Measurements from ENCODE around the gene CYP27A1.

DNA sequence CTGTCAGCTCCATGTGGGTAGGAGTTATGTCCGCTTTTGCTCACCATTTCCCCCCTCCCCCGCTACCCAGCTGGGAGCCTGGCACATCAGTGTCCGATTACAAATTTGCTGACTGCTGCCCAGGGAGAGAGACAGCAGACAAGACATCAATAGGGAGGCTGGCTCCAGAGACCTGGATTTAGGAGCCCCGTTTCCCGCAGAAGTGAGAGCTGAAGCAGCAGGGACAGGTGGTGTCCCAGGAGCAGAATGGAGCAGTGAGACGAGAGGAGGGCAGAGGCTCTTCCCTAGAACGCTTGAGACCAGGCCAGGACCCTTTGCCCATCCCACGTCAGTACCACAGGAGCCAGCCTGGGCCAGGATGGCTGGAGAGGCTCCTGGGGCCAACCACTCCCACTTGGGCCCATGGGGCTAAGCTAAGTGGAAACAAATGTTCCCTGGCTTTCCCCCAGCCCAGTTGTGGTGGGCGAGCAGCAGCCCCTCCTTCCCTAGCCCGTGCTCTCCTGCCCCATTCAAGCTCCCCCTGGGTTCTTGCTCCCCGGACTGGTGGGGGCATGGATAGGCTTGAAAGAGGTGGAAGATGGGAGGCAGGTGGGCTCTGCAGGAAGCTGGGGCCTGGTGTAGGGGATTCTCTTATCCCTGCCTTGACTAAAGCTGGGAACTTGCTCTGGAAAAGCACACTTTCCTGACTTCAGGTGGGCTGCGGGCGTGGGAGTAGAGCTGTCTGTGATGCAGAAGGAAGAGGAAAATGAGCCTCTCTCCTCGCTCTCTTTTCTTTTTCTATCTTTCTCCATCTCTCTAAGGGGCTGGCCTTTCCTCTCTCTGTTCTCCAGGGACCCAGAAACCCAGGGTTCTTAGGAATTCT, 73.6 kb downstream of the CYP27A1 start:
- TF ChIP-seq, protein P1, sequence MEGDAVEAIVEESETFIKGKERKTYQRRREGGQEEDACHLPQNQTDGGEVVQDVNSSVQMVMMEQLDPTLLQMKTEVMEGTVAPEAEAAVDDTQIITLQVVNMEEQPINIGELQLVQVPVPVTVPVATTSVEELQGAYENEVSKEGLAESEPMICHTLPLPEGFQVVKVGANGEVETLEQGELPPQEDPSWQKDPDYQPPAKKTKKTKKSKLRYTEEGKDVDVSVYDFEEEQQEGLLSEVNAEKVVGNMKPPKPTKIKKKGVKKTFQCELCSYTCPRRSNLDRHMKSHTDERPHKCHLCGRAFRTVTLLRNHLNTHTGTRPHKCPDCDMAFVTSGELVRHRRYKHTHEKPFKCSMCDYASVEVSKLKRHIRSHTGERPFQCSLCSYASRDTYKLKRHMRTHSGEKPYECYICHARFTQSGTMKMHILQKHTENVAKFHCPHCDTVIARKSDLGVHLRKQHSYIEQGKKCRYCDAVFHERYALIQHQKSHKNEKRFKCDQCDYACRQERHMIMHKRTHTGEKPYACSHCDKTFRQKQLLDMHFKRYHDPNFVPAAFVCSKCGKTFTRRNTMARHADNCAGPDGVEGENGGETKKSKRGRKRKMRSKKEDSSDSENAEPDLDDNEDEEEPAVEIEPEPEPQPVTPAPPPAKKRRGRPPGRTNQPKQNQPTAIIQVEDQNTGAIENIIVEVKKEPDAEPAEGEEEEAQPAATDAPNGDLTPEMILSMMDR (IDR thresholded peaks at IDR 0.05), result no peak
- TF ChIP-seq POLR2A (IDR thresholded peaks at IDR 0.05), result no peak
